Measurements from ENCODE around the gene ASGR2.

- TF ChIP-seq EZH2phosphoT487 (IDR thresholded peaks at IDR 0.05) (no peak), CTCF (IDR thresholded peaks at IDR 0.05) (no peak)
Observed at GRCh38 chr17:7156342-7156940, 41.8 kb upstream of the ASGR2 start.

Data from neural progenitor cell (in vitro differentiated cells).